ENCODE measurements around the gene MYL6. TPM values are rescaled to one million over a fixed set of nuclear protein-coding genes. Genes with fewer than 3 reads are reported as not detected.
"Not testable (repeated sequence)": the region's sequence is repeated elsewhere in the genome, so short reads cannot be mapped to it uniquely, and the experiment has no call there.

MYL6 gene
- total and polyA plus RNA-seq, 8 donors, result 1,768 to 2,250 (median 1,922) TPM

DNA sequence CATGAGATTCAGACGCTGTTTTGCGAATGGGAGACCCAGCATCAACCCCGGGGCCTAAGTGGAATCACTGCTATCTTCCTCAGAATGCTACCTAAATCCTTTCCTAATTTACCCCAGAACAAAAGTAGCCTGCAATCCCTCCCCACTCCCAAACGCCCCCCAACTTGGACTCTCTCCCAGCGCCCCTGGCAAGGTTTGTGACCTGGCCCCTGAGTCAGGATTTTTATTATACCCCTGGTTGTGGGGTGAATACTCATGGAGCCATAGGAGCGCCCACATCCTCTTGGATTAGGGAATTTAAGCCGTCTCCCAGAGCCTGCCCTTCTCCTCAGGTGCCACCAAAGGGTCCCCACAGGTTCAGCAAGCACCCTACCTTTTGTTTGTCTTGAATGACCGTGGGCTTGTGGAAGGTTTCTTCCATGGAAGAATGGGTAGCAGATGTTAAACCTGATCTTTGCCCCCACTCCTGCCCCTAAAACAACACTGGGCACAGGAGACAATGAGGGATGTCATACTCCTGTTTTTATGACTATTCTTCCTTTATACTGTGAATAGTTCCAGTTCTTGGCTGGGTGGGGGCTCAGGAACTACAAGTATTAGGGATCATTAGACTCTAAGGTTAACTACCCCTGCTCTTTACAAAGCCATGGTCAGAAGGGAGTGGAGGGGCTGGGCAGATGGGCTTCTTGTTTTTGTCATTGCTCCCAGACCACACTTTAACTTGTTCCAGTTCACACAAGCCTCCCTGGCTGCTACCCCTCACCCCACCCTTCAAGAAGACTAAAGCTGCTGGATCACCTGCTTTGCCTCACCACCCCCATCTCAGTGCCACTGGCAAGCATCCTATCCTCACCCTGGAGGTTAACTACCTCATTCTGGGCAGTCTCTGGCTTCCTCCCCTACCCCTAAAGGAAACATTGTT, 5.1 kb upstream of the MYL6 start:
- Histone ChIP-seq H3K4me3 (peak overlapping the region; percentile 68 to 79), H3K9me3 (no peaks in the 10 kb centered on the region), H3K36me3 (no peaks in the 10 kb centered on the region), H3K27me3 (no peaks in the 10 kb centered on the region), H3K4me1 (peaks cover 5 to 35% of the 10 kb centered on the region in 2 donors), H3K27ac (peak overlapping the region; percentile 97)
- no peak for ATAC-seq
- no peak for DNase-seq
- intact Hi-C loops (cut with DNase I), result no loop called here
- TF ChIP-seq, protein P1, sequence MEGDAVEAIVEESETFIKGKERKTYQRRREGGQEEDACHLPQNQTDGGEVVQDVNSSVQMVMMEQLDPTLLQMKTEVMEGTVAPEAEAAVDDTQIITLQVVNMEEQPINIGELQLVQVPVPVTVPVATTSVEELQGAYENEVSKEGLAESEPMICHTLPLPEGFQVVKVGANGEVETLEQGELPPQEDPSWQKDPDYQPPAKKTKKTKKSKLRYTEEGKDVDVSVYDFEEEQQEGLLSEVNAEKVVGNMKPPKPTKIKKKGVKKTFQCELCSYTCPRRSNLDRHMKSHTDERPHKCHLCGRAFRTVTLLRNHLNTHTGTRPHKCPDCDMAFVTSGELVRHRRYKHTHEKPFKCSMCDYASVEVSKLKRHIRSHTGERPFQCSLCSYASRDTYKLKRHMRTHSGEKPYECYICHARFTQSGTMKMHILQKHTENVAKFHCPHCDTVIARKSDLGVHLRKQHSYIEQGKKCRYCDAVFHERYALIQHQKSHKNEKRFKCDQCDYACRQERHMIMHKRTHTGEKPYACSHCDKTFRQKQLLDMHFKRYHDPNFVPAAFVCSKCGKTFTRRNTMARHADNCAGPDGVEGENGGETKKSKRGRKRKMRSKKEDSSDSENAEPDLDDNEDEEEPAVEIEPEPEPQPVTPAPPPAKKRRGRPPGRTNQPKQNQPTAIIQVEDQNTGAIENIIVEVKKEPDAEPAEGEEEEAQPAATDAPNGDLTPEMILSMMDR (IDR thresholded peaks at IDR 0.05), result no peak

DNA sequence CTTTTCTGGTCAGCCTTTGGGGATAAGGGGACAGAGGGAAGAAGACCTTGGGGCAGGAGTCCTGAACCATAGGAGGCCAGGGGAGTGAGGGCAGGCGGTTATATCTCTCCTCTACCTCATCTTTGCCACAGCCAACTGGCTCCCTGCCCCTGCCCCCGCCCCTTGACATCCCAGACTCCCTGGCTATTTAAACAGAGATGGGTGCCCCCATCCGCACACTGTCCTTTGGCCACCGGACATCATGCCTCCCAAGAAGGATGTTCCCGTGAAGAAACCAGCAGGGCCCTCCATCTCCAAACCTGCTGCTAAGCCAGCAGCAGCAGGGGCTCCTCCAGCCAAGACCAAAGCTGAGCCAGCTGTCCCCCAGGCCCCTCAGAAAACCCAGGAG, 4.5 kb upstream of the MYL6 start:
- intact Hi-C loops (cut with DNase I), result no loop called here
- no peaks in the 10 kb centered on the region for H3K27me3 ChIP-seq
- no peak overlapping the region for H3K4me3 ChIP-seq
- no peaks in the 10 kb centered on the region for H3K9me3 ChIP-seq
- DNase-seq (no peak), ATAC-seq (no peak)
- TF ChIP-seq, protein P1 (IDR thresholded peaks at IDR 0.05), result no peak
- peaks cover 5 to 35% of the 10 kb centered on the region in 2 donors for H3K4me1 ChIP-seq
- no peaks in the 10 kb centered on the region for H3K36me3 ChIP-seq
- no peak overlapping the region for H3K27ac ChIP-seq

DNA sequence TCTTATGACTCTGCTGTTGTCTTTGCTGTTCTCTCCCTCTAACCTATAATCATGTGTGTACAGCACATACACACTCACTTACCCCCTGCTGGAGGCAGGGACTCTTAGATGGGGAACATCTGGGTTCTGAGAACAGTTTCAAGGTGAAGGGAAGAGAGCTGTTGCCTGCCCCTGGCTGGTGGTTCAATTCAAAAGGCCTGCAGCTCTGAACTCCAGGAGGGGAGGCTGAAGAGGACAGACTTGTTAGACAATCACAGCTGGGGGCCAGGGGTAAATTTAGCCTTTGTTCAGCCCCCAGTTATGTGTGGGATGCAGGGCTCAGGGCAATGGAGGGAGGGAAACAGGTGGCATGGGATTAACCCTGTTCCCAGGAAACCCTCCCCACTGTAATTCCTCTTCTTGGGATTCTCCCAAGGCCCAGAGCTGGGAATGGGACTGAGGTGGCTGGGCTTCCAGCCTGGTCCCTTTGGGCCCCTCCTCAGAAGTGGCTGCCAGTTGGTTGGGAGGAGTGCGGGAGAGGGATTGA, 3.9 kb upstream of the MYL6 start:
- Histone ChIP-seq H3K36me3 (no peaks in the 10 kb centered on the region), H3K27me3 (no peaks in the 10 kb centered on the region), H3K27ac (no peak overlapping the region), H3K9me3 (no peaks in the 10 kb centered on the region), H3K4me1 (peaks cover 5 to 36% of the 10 kb centered on the region in 2 donors), H3K4me3 (no peak overlapping the region)
- DNase-seq (no peak), ATAC-seq (no peak)
- TF ChIP-seq, protein P1 (IDR thresholded peaks at IDR 0.05), result no peak
- intact Hi-C loops (cut with DNase I), result no loop called here

DNA sequence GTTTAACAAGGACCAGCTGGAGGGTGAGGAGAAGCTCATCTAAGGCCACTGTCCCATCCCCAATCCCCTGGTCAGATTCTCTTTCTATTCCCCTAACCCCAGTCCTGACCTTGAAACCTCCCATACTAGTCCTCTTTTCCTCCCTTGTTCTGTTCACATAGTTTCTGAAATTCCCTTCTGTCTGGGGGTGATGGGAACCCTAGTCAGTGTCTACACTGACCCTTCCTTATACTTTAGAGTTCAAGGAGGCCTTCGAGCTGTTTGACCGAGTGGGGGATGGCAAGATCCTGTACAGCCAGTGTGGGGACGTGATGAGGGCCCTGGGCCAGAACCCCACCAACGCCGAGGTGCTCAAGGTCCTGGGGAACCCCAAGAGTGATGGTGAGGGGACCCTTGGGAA, 3.3 kb upstream of the MYL6 start:
- Histone ChIP-seq H3K4me1 (peaks cover 9 to 42% of the 10 kb centered on the region in 2 donors), H3K27me3 (no peaks in the 10 kb centered on the region), H3K36me3 (peaks cover 0 to 5% of the 10 kb centered on the region in 2 donors), H3K9me3 (no peaks in the 10 kb centered on the region), H3K4me3 (no peak overlapping the region), H3K27ac (no peak overlapping the region)
- TF ChIP-seq, protein P1 (IDR thresholded peaks at IDR 0.05), result no peak
- intact Hi-C loops (cut with DNase I), result no loop called here
- no peak for DNase-seq
- no peak for ATAC-seq

DNA sequence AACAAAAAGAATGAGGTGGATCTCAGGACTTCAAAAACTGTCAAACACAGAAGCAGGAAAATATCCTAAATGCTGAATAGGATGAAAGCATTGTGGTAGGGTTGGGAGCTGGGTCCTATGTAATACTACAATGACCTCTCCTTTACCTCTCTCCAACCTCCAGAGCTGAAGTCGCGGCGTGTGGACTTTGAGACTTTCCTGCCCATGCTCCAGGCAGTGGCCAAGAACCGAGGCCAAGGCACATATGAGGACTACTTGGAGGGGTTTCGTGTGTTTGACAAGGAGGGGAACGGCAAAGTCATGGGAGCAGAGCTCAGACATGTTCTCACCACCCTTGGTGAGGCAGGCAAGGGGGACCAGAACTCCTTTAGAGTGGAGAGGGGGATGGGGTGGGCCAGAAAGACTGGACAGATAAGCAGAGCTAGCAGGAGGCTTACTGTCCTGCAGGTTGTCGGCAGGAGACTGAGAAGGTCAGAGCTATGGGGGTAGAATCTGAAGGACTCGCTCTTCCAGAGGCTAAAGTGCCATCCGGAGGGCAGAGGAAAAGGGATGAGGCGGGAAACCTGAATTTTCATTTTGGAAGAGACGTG, 2.8 kb upstream of the MYL6 start:
- intact Hi-C loops (cut with DNase I), result no loop called here
- Histone ChIP-seq H3K36me3 (peaks cover 0 to 10% of the 10 kb centered on the region in 2 donors), H3K4me1 (peaks cover 14 to 45% of the 10 kb centered on the region in 2 donors), H3K9me3 (no peaks in the 10 kb centered on the region), H3K27me3 (no peaks in the 10 kb centered on the region), H3K4me3 (no peak overlapping the region), H3K27ac (no peak overlapping the region)
- TF ChIP-seq, protein P1 (IDR thresholded peaks at IDR 0.05), result no peak
- DNase-seq (no peak), ATAC-seq (no peak)

DNA sequence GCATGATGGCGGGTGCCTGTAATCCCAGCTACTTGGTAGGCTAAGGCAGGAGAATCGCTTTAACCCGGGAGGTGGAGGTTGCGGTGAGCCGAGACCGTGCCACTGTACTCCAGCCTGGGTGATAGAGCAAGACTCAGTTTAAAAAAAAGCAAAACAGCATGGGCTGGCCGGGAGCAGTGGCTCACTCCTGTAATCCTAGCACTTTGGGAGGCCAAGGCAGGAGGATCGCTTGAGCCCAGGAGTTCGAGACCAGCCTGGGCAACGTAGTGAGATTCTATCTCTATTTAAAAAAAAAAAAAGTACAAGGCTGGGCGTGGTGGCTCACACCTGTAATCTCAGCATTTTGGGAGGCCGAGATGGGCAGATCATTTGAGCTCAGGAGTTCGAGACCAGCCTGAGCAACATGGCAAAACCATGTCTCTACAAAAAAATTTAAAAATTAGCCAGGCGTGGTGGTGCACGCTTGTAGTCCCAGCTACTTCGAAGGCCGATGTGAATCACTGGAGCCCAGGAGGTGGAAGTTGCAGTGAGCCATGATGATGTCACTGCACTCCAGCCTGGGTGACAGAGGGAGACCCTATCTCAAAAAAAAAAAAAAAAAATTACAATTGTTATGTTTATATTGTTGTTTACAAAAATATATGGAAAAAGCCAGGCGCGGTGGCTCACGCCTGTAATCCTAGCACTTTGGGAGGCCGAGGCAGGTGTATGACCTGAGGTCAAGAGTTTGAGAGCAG, 1.5 kb upstream of the MYL6 start:
- ATAC-seq; H3K9me3 ChIP-seq; H3K27me3 ChIP-seq; intact Hi-C loops (cut with DNase I); DNase-seq: not testable (repeated sequence)
- Histone ChIP-seq H3K4me1 (peaks cover 21 to 45% of the 10 kb centered on the region in 2 donors), H3K36me3 (peaks cover 0 to 23% of the 10 kb centered on the region in 2 donors), H3K27ac (peak overlapping the region; percentile 94 to 97), H3K4me3 (peak overlapping the region; percentile 47 to 88)

All from left lung (tissue), 10 donors.